GM19324 (cell line): ENCODE measurements around the gene MBNL2.
"Not testable (repeated sequence)": the region's sequence is repeated elsewhere in the genome, so short reads cannot be mapped to it uniquely, and the experiment has no call there.

Experiments used
- ATAC-seq: cut with Tn5 transposase; IDR thresholded peaks from one replicate; pipeline ENCODE4 v1.9.1; 2021; ENCODE audit warnings: mild to moderate bottlenecking, moderate library complexity; ENCODE audit not compliant: unreplicated experiment, low FRiP score

MBNL2 gene

GRCh38 chr13:97205982-97206381 is 16.2 kb upstream of the MBNL2 start:
- ATAC-seq, result no peak

GRCh38 chr13:97207252-97207651 is 14.9 kb upstream of the MBNL2 start:
- not testable (repeated sequence) for ATAC-seq

DNA sequence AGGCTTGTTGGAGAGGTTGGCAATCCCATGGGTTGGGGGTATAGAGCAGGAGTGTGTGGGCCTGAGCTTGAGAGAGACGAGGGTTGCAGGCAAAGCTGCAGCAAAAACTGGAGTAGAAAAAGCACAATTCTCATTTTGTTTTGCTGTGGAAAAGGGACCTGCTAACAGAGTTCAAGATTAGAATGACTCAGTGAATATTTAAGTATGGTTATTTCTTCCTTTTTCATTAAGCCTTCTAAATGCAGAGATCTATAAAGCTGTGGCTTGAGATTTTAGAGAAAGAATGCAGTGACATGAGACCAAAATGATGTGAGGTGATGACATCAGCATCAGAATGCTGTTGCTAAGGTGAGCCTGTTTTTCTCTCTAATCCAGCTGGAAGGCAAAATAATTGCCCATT is 10.8 kb upstream of the MBNL2 start:
- no peak for ATAC-seq

GRCh38 chr13:97212004-97212403 is 10.1 kb upstream of the MBNL2 start:
- ATAC-seq, result no peak

GRCh38 chr13:97212601-97213040 is 9.5 kb upstream of the MBNL2 start:
- peak; percentile 60 for ATAC-seq

GRCh38 chr13:97214921-97215320 is 7.2 kb upstream of the MBNL2 start:
- ATAC-seq, result peak; percentile 7

DNA sequence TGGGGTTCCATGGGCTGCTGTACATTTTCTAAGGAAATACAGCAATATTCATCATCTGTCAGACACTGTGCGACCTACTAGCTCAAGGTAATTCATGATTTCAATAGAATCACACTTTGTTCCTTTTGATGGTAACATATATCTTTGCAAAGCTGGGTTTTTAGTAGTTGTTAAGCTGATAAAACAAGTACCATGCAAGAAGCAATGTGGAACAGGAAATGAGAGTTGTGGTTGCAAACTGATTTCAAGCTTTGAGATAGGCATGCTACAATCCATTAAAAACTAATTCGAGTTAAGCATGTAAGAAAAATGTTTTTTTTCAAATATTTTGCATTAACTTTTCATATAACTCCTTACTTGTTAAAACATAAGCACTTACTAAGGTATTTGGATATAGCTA is 6.8 kb upstream of the MBNL2 start:
- ATAC-seq, result peak; percentile 51

GRCh38 chr13:97219226-97219625 is 2.9 kb upstream of the MBNL2 start:
- ATAC-seq, result no peak

- no peak for ATAC-seq
Observed at GRCh38 chr13:97220151-97220900, 1.8 kb upstream of the MBNL2 start.

GRCh38 chr13:97221046-97221445 is 1.1 kb upstream of the MBNL2 start:
- ATAC-seq, result no peak

DNA sequence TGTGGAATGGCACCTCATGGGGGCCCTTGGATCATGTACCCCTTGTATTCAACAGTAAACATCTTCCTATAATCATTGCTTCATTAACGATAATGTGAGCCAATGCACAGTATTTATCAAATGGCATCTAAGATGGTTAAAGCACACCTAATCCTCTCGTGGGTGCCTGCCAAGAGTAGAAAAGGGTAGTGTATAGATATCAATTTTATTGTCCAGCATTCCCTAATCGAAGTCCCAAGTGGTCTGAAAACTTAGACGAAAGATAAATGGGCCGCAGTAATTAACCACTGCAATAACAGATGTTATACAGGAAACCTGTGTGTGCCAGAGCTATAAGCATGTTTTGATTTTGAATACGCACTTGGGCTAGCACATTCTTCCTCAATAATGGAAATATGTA is 667 bp upstream of the MBNL2 start:
- ATAC-seq, result no peak

- ATAC-seq, result no peak
Observed at GRCh38 chr13:97223037-97223710, 1.0 kb downstream of the MBNL2 start.

GRCh38 chr13:97223711-97224541 is 1.8 kb downstream of the MBNL2 start:
- no peak for ATAC-seq

GRCh38 chr13:97224544-97225300 is 2.6 kb downstream of the MBNL2 start:
- ATAC-seq, result no peak

DNA sequence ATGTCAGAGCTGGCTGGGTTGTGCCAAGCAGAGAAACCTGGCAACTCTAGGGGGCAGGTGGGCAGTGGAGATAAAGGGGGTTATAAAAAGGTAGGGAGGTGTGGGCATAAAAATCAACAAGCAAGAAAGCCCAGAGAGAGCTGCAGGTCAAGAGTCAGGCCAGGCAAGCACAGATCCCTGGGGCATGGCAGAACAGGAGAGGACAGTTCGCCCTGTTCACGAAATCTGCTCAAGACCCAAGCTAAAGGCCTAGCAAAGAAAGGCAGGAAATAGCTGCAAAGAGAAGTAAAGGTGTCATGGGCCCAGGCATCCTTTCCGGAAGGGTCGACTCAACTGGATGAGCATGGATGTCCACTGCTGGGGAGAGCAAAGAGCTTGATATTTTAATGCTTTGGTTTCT is 3.4 kb downstream of the MBNL2 start:
- ATAC-seq, result no peak

DNA sequence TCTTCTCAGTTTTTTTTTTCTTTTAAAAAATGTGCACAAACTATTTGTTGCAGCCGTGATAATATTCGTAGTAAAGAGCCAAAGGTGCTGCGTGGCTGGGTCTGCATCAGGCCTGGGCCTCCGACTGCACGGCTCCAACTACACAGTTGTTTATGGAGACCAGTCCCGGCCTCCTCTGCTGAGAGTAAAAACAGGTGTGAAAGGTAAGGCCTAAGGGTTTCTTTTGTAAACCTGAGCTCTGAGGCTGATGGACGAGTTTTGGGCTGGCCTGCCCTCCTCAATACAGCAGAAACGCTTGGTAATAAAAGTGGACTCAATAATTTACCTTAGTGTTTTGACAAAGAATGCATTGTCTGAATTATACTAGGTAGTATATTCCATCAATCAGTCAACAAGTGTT is 3.9 kb downstream of the MBNL2 start:
- no peak for ATAC-seq

DNA sequence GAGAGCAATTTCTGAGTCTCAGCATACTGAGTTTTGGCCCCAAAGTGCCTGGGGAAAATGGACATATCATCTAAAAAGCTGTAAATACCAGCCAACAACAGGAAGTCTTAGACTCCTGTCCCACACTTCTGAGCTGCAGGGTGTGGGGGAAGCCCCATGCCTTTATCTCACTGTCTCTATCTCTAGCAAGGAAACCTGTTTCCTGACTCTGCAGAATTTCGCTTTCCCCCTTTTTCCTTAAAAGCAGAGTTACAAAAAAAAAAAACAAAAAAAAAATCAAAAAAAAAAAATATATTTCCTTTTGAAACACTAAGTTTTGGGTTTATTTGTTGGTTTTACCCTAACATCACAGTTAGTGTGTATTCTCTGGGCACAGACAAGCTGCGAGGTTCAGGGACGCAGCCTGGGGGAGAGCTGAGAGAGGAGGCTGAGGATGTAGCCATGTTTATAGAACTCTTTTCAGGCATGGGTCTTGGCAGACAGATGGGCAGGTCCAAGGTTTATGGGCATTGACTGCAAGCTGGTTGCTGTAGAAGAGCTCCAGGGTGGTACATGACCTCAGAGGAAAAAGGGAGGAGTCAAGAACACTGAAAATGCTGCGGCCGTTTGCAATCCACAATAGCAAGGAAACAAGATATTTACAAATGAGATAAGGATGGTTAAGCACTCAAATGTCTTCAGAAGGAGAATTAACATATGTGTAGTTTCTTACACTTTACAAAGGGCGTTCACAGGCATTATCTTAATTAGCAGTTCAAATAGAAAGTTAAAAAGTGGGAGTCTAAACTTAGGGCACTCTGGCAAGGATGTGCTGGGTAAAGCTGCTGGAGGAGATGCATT is 4.9 kb downstream of the MBNL2 start:
- ATAC-seq, result peak; percentile 37

- ATAC-seq, result no peak
Observed at GRCh38 chr13:97228850-97229521, 6.9 kb downstream of the MBNL2 start.

DNA sequence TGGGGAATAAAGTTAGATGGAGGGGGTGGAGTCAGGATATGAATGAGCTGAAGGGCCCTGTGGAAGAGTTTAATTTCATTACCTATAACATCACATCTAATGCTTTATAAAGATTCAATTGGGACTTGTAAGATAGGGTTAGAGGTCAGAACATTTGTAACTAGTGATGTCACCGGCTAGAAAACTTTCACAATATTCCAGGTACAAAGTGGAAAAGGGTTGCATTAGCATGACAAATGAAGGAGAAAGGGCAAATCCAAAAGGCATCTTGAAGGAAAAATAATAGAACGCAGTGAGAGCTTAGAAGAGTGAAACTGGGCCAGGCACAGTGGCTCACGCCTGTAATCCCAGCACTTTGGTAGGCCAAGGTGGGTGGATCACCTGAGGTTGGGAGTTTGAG is 7.6 kb downstream of the MBNL2 start:
- ATAC-seq, result no peak
